ENCODE results near the gene ABHD17B.

ABHD17B gene

GRCh38 chr9:71816916-71817451 is 94.0 kb downstream of the ABHD17B start:
- DNase-seq, result no peak
